Lower leg skin (tissue), 3 donors: Measurements from ENCODE around the gene GMPPB.
"Not testable (repeated sequence)": the region's sequence is repeated elsewhere in the genome, so short reads cannot be mapped to it uniquely, and the experiment has no call there.

Source experiments
- POLR2A ChIP-seq, 2 donors: fragments of 450-650 bp; IDR thresholded peaks; one replicate each; pipeline ENCODE4 v1.6.1; 2016 to 2017; ENCODE audit warnings: antibody characterized with exemption in 2 of 2, mild to moderate bottlenecking in 1 of 2, moderate library complexity in 1 of 2
- TF ChIP-seq, protein P1 (sequence below), 3 donors: fragments of 450-650 bp; IDR thresholded peaks; one replicate each; pipeline ENCODE4 v1.5.1; 2016; ENCODE audit warnings: antibody characterized with exemption in 3 of 3, mild to moderate bottlenecking in 3 of 3, moderate library complexity in 2 of 3

DNA sequence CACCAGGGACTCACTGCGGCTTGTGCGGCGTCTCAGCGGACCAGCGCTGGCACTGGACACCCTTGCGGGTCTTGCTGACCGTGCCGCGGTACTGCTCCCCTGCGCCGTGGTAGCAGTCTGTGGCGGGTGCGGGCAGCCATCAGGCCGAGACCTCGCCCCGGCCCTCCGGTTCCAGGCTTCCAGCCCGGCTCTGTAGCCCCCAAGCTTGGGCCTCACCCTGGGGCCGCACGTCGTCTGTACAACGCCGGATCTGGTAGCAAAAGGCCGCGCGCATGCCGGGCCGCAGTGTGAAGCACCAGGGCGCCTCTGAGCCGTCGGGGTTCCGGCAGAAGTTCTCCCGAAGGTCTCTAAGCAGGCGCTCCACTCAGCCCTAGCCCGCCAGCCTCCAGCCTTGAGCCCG lies 37.9 kb downstream of the GMPPB start:
- not testable (repeated sequence) for TF ChIP-seq POLR2A (IDR thresholded peaks at IDR 0.05)
- TF ChIP-seq, protein P1, sequence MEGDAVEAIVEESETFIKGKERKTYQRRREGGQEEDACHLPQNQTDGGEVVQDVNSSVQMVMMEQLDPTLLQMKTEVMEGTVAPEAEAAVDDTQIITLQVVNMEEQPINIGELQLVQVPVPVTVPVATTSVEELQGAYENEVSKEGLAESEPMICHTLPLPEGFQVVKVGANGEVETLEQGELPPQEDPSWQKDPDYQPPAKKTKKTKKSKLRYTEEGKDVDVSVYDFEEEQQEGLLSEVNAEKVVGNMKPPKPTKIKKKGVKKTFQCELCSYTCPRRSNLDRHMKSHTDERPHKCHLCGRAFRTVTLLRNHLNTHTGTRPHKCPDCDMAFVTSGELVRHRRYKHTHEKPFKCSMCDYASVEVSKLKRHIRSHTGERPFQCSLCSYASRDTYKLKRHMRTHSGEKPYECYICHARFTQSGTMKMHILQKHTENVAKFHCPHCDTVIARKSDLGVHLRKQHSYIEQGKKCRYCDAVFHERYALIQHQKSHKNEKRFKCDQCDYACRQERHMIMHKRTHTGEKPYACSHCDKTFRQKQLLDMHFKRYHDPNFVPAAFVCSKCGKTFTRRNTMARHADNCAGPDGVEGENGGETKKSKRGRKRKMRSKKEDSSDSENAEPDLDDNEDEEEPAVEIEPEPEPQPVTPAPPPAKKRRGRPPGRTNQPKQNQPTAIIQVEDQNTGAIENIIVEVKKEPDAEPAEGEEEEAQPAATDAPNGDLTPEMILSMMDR (IDR thresholded peaks at IDR 0.05): not testable (repeated sequence)
